ENCODE measurements around the gene KLK6.

KLK6 gene

DNA sequence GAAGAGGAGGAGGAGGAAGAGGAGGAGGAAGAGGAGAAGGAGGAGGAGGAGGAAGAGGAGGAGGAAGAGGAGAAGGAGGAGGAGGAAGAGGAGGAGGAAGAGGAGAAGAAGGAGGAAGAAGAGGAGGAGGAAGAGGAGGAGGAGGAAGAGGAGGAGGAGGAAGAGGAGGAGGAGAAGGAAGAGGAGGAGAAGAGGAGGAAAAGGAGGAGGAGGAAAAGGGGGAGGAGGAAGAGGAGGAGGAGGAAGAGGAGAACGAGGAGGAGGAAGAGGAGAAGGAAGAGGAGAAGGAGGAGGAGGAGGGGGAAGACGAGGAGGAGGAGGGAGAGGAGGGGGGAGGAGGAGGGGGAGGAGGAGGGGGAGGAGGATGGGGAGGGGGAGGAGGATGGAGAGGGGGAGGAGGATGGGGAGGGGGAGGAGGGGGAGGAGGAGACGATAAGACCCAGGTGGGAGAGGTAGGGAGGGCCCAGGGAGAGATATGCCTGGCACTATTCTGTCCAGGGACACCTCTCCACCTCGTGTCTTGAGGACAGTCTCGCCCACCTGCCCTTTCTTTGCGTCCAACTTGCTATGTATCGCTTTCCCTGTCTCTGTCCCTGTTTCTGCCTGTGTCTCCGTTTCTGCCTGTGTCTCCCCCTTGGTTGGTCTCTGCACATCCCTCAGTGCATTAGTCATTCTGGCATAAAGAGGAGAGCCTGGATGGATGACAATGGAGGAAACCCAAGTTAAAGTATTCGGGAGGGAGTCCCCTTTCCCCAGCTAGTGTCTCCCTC is 9.5 kb downstream of the KLK6 start:
- in situ Hi-C loops (cut with HindIII; ENCODE audit: low sequenced_read_pairs), result no loop called here
- no peak overlapping the region for H3K4me3 ChIP-seq (ENCODE audit: low read depth, low read length)
- DNase-seq (ENCODE audit: low read depth, low spot score), result no peak
- TF ChIP-seq, protein P1, sequence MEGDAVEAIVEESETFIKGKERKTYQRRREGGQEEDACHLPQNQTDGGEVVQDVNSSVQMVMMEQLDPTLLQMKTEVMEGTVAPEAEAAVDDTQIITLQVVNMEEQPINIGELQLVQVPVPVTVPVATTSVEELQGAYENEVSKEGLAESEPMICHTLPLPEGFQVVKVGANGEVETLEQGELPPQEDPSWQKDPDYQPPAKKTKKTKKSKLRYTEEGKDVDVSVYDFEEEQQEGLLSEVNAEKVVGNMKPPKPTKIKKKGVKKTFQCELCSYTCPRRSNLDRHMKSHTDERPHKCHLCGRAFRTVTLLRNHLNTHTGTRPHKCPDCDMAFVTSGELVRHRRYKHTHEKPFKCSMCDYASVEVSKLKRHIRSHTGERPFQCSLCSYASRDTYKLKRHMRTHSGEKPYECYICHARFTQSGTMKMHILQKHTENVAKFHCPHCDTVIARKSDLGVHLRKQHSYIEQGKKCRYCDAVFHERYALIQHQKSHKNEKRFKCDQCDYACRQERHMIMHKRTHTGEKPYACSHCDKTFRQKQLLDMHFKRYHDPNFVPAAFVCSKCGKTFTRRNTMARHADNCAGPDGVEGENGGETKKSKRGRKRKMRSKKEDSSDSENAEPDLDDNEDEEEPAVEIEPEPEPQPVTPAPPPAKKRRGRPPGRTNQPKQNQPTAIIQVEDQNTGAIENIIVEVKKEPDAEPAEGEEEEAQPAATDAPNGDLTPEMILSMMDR (IDR thresholded peaks at IDR 0.05; ENCODE audit: low read depth, low read length), result no peak

DNA sequence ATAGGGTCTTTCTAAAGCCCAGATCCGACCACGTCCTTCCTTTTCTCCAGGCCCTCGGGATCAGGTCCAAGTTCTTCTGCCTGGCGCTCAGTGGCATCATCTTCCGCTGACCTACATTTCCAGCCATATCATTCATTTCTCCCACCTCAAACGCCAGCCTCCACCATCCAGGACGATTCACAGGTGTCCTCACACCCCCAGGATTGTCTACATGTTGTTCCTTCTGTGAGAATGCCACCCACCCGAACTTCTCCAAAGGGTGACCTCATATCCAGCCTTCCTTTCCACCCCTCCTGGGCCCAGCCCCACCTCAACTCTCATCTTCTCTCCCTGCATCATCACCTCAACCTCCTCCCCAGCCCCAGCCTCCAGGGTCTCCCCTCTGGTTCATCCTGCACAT is 11.8 kb downstream of the KLK6 start:
- in situ Hi-C loops (cut with HindIII; ENCODE audit: low sequenced_read_pairs), result no loop called here
- TF ChIP-seq, protein P1 (IDR thresholded peaks at IDR 0.05; ENCODE audit: low read depth, low read length), result no peak
- DNase-seq (ENCODE audit: low read depth, low spot score), result no peak
- no peak overlapping the region for H3K4me3 ChIP-seq (ENCODE audit: low read depth, low read length)

DNA sequence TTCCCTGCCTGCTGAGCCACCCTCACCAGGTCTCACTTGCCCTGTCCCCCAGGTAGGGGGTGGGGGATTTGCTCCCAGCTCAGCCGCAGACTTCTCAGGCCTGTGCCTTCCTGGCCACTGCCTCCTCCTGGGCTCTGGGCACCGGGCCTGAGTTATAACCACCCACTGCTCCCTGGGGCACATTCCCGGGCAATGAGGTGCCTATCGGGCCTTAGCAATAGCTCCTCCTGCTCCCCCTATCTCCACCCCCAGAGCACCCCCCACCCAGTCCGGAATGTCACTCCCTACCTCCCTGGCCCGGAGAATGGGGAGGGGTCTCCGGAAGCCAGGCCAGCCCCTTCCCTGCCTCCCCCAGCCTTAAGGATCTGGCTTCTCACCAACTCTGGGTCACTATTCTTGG is 16.5 kb downstream of the KLK6 start, which contains the start of gene KLK5:
TSS of gene KLK5 (minus strand) at position 129 of the 400 bp plus-strand sequence. CDS start 381 bp downstream, outside the sequence.
- H3K4me3 ChIP-seq (ENCODE audit: low read depth, low read length), result no peak within 1 kb of the TSS
- TF ChIP-seq, protein P1 (IDR thresholded peaks at IDR 0.05; ENCODE audit: low read depth, low read length), result no peak
- in situ Hi-C loops (cut with HindIII; ENCODE audit: low sequenced_read_pairs), result no loop called here
- no peak for DNase-seq (ENCODE audit: low read depth, low spot score)

DNA sequence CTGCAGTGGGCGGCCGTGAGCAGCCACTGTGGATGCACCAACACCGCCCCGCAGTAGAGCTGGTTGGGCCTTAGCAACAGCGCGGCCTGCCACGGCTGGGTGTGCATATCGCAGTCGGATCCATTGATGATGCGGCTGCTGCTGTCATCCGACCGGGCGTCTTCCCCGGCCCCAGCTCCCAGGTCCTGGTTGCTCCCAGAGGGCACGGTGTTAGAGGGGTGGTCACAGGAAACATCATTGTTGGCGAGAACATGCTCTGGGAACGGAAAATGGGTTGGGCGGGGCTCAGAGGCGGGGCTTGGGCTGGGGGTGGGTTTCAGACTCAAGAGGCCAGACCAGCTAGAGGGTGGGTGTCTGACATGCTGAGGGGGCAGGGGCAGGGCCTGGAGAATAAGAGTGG is 19.5 kb downstream of the KLK6 start:
- no peak overlapping the region for H3K4me3 ChIP-seq (ENCODE audit: low read depth, low read length)
- in situ Hi-C loops (cut with HindIII; ENCODE audit: low sequenced_read_pairs), result no loop called here
- no peak for DNase-seq (ENCODE audit: low read depth, low spot score)
- TF ChIP-seq, protein P1 (IDR thresholded peaks at IDR 0.05; ENCODE audit: low read depth, low read length), result no peak

DNA sequence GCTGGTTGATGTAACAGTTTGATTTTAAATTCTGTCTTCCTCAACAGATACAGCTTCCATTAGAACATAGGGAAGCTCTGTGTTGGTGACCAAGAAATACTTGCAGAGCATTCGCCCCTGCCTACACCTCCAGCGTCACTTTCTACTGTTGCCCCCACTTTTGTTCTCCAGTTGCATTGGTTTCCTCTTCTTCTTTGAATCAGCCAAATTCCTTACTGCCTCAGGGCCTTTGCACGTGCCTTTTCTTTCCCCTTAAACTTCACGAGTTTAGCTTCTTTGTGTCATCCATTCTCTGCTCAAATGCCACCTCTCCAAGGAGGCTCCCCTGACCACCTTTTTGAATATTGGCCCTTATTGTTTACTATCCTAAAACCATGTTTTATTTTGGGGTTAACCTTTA is 22.3 kb downstream of the KLK6 start:
- TF ChIP-seq, protein P1 (IDR thresholded peaks at IDR 0.05; ENCODE audit: low read depth, low read length), result no peak
- no peak for DNase-seq (ENCODE audit: low read depth, low spot score)
- in situ Hi-C loops (cut with HindIII; ENCODE audit: low sequenced_read_pairs), result no loop called here
- H3K4me3 ChIP-seq (ENCODE audit: low read depth, low read length), result no peak overlapping the region

DNA sequence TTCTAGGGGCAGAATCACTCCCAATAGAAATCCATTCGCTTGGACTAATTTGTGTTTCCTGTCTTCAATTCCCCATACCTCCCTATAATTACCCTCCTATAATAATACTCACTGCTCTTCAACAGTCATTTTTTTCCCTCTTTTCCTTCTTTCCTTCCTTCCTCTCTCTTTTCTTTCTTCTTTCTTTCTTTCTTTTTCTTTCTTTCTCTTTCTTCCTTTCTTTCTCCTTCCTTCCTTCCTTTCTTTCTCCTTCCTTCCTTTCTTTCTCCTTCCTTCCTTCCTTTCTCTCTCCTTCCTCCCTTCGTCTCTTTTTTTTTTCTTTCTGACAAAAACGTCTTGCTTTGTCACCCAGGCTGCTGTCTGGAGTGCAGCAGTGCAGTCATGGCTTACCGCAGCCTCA is 24.6 kb downstream of the KLK6 start:
- no peak for DNase-seq (ENCODE audit: low read depth, low spot score)
- TF ChIP-seq, protein P1 (IDR thresholded peaks at IDR 0.05; ENCODE audit: low read depth, low read length), result no peak
- no peak overlapping the region for H3K4me3 ChIP-seq (ENCODE audit: low read depth, low read length)
- in situ Hi-C loops (cut with HindIII; ENCODE audit: low sequenced_read_pairs), result no loop called here

All from astrocyte of the spinal cord (primary cell).